C4-2B (cell line): ENCODE measurements around the gene MGMT.

Source experiments
- H3K27ac ChIP-seq: fragments of 450-650 bp; 2 replicates; pipeline ENCODE4 v1.5.1; 2017
- ZFX ChIP-seq: fragments of 450-650 bp; IDR thresholded peaks from 2 replicates; pipeline ENCODE4 v1.6.1; 2017
- TF ChIP-seq, protein P1 (sequence below): fragments of 450-650 bp; conservative IDR thresholded peaks from 2 replicates; pipeline ENCODE4 v1.5.1; 2017; ENCODE audit warnings: mild to moderate bottlenecking

Gene MGMT

DNA sequence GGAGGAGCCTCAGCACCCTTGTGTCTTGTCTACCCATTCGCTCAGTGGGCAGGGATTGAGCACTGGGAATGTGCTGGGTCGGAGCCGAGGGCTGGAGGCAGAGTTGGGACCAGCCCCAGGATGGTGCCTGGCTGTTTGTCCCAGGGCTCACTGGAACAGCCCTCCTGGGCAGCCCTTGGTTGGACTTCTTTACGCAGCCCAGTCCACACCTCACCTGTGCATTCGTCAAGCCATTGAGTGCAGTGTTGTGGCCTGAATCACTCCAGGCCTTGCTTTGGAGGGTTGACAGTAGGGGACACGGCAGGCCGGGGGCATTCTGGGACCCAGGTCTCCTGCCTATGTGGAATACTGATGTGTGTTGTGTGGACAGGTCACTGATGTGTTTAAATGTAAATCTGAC, 229.6 kb downstream of the MGMT start:
- H3K27ac ChIP-seq = no peak overlapping the region
- TF ChIP-seq, protein P1, sequence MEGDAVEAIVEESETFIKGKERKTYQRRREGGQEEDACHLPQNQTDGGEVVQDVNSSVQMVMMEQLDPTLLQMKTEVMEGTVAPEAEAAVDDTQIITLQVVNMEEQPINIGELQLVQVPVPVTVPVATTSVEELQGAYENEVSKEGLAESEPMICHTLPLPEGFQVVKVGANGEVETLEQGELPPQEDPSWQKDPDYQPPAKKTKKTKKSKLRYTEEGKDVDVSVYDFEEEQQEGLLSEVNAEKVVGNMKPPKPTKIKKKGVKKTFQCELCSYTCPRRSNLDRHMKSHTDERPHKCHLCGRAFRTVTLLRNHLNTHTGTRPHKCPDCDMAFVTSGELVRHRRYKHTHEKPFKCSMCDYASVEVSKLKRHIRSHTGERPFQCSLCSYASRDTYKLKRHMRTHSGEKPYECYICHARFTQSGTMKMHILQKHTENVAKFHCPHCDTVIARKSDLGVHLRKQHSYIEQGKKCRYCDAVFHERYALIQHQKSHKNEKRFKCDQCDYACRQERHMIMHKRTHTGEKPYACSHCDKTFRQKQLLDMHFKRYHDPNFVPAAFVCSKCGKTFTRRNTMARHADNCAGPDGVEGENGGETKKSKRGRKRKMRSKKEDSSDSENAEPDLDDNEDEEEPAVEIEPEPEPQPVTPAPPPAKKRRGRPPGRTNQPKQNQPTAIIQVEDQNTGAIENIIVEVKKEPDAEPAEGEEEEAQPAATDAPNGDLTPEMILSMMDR = no peak
- no peak for TF ChIP-seq ZFX

GRCh38 chr10:129697463-129698247, 230.6 kb downstream of the MGMT start:
- no peak for TF ChIP-seq ZFX
- TF ChIP-seq, protein P1 = no peak
- H3K27ac ChIP-seq = no peak overlapping the region

- TF ChIP-seq, protein P1 = no peak
- TF ChIP-seq ZFX = no peak
- no peak overlapping the region for H3K27ac ChIP-seq
Measured at GRCh38 chr10:129699722-129700340, 232.8 kb downstream of the MGMT start.

GRCh38 chr10:129702605-129703004, 235.6 kb downstream of the MGMT start:
- TF ChIP-seq, protein P1 = no peak
- TF ChIP-seq ZFX = no peak
- H3K27ac ChIP-seq = no peak overlapping the region

GRCh38 chr10:129703287-129704137, 236.5 kb downstream of the MGMT start:
- no peak overlapping the region for H3K27ac ChIP-seq
- TF ChIP-seq, protein P1 = no peak
- no peak for TF ChIP-seq ZFX

DNA sequence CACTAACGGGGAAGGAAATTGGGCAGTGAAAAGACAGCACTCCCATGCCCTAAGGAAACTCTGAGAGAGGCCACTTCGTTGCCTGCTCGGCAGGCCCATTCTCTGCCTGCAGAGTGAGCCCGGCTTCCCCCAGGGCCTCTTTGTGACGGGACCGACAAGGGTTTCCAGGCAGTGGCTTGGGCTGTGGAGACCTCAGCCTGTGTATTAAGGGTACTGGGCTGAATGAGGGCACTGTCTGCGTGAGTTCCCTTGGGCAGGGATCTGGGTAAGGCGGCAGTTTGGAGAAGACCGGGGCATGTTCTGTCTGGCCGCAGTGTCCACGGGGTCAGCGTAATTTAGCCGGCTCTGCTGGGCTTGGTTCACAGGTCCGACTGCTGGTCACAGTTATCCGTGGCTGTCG, 237.2 kb downstream of the MGMT start:
- H3K27ac ChIP-seq = no peak overlapping the region
- TF ChIP-seq, protein P1 = no peak
- no peak for TF ChIP-seq ZFX
